OCI-LY1 (cell line): ENCODE results near the gene TMEM179.

ENCODE experiments used
- H2AFZ ChIP-seq: fragments of 200-600 bp; sonication (generic), shearing (Covaris generic); 2 replicates; pipeline ENCODE4 v1.6.0; 2014; ENCODE audit warnings: antibody characterized with exemption, mild to moderate bottlenecking, low read length
- H3F3A ChIP-seq: fragments of 200-600 bp; sonication (generic), shearing (Covaris generic); 2 replicates; pipeline ENCODE4 v1.6.0; 2014; ENCODE audit warnings: mild to moderate bottlenecking, antibody characterized with exemption, low read length, moderate library complexity; ENCODE audit not compliant: insufficient read depth
- H3K27ac ChIP-seq: fragments of 200-600 bp; sonication (generic); 2 replicates; pipeline ENCODE4 v1.5.1; 2014; ENCODE audit warnings: low read length, mixed run types, mild to moderate bottlenecking, low read depth; ENCODE audit not compliant: poor library complexity, severe bottlenecking
- H3K27me3 ChIP-seq: fragments of 200-600 bp; sonication (generic); 2 replicates; pipeline ENCODE4 v1.6.0; 2014; ENCODE audit warnings: antibody characterized with exemption, mild to moderate bottlenecking, low read length, moderate library complexity; ENCODE audit not compliant: insufficient read depth
- H3K36me3 ChIP-seq: fragments of 200-600 bp; sonication (generic); 2 replicates; pipeline ENCODE4 v1.6.1; 2014; ENCODE audit warnings: mild to moderate bottlenecking, antibody characterized with exemption, low read length, moderate library complexity, mixed read lengths; ENCODE audit not compliant: insufficient read depth
- H3K4me1 ChIP-seq: fragments of 200-600 bp; sonication (generic); 2 replicates; pipeline ENCODE4 v1.5.1; 2014; ENCODE audit warnings: mild to moderate bottlenecking, low read length, moderate library complexity; ENCODE audit not compliant: insufficient read depth, severe bottlenecking
- H3K4me2 ChIP-seq: fragments of 200-600 bp; sonication (generic), shearing (Covaris generic); 2 replicates; pipeline ENCODE4 v1.6.1; 2014; ENCODE audit warnings: low read length
- H3K4me3 ChIP-seq: fragments of 200-600 bp; sonication (generic); 2 replicates; pipeline ENCODE4 v1.5.1; 2014; ENCODE audit warnings: low read length, low read depth, mild to moderate bottlenecking, mixed read lengths; ENCODE audit not compliant: poor library complexity, severe bottlenecking
- H3K79me2 ChIP-seq: fragments of 200-600 bp; shearing (Covaris generic); 2 replicates; pipeline ENCODE4 v1.6.1; 2016; ENCODE audit warnings: mixed run types, low read length, mixed read lengths; ENCODE audit not compliant: insufficient read depth
- H3K9ac ChIP-seq: fragments of 200-600 bp; sonication (generic), shearing (Covaris generic); 2 replicates; pipeline ENCODE4 v1.6.1; 2014; ENCODE audit warnings: mild to moderate bottlenecking, low read length, mixed read lengths
- H3K9me2 ChIP-seq: fragments of 200-600 bp; sonication (generic), shearing (Covaris generic); 2 replicates; pipeline ENCODE4 v1.6.1; 2014; ENCODE audit warnings: low read depth, mild to moderate bottlenecking, low read length, mixed read lengths
- H3K9me3 ChIP-seq: fragments of 200-600 bp; shearing (Covaris generic); 2 replicates; pipeline ENCODE4 v1.6.1; 2014; ENCODE audit warnings: low read length, mixed read lengths
- H4K20me1 ChIP-seq: fragments of 200-600 bp; sonication (generic), shearing (Covaris generic); 2 replicates; pipeline ENCODE4 v1.6.0; 2016; ENCODE audit warnings: mild to moderate bottlenecking, low read length; ENCODE audit not compliant: insufficient read depth
- CTCF ChIP-seq: fragments of 200-600 bp; sonication (generic), shearing (Covaris generic); IDR thresholded peaks from 2 replicates; pipeline ENCODE4 v1.5.1; 2017; ENCODE audit warnings: mild to moderate bottlenecking, antibody characterized with exemption, low read length, moderate library complexity, mixed read lengths
- EZH2 ChIP-seq: fragments of 200-600 bp; sonication (generic), shearing (Covaris generic); IDR thresholded peaks from 2 replicates; pipeline ENCODE4 v1.8.0; 2017; ENCODE audit warnings: borderline replicate concordance, mixed run types, mild to moderate bottlenecking, antibody characterized with exemption, low read length, moderate library complexity, mixed read lengths

Gene TMEM179

GRCh38 chr14:104560586-104560945, 44.0 kb downstream of the TMEM179 start:
- Histone ChIP-seq H3K79me2 (no peaks in the 10 kb centered on the region), H3K27me3 (peaks cover 6% of the 10 kb centered on the region; the same call in 1 of the 2 replicates), H3K4me2 (no peak overlapping the region), H3K9me3 (no peaks in the 10 kb centered on the region), H3F3A (no peaks in the 10 kb centered on the region), H3K9ac (no peak overlapping the region), H3K4me1 (no peaks in the 10 kb centered on the region), H3K36me3 (no peaks in the 10 kb centered on the region), H4K20me1 (no peaks in the 10 kb centered on the region), H3K9me2 (no peaks in the 10 kb centered on the region), H3K4me3 (no peak overlapping the region), H3K27ac (no peak overlapping the region), H2AFZ (no peak overlapping the region)
- TF ChIP-seq CTCF (no peak), EZH2 (no peak)

GRCh38 chr14:104559804-104560585, 44.6 kb downstream of the TMEM179 start:
- Histone ChIP-seq H3K4me3 (no peak overlapping the region), H4K20me1 (no peaks in the 10 kb centered on the region), H3K27me3 (peaks cover 6% of the 10 kb centered on the region; the same call in 1 of the 2 replicates), H3K36me3 (no peaks in the 10 kb centered on the region), H3K9me3 (no peaks in the 10 kb centered on the region), H3K79me2 (no peaks in the 10 kb centered on the region), H3F3A (no peaks in the 10 kb centered on the region), H3K4me1 (no peaks in the 10 kb centered on the region), H2AFZ (no peak overlapping the region), H3K27ac (no peak overlapping the region), H3K4me2 (no peak overlapping the region), H3K9ac (no peak overlapping the region), H3K9me2 (no peaks in the 10 kb centered on the region)
- TF ChIP-seq CTCF (no peak), EZH2 (no peak)

- no peak for TF ChIP-seq EZH2
- no peak for TF ChIP-seq CTCF
- Histone ChIP-seq H2AFZ (no peak overlapping the region), H3K4me2 (no peak overlapping the region), H3K4me1 (no peaks in the 10 kb centered on the region), H3K79me2 (no peaks in the 10 kb centered on the region), H3K27ac (no peak overlapping the region), H3F3A (no peaks in the 10 kb centered on the region), H3K9ac (no peak overlapping the region), H3K4me3 (no peak overlapping the region), H3K36me3 (no peaks in the 10 kb centered on the region), H3K9me3 (no peaks in the 10 kb centered on the region), H3K9me2 (no peaks in the 10 kb centered on the region), H4K20me1 (no peaks in the 10 kb centered on the region), H3K27me3 (peaks cover 6% of the 10 kb centered on the region; the same call in 1 of the 2 replicates)
Observed at GRCh38 chr14:104559028-104559803, 45.4 kb downstream of the TMEM179 start.
